Heart right ventricle (tissue), 16 donors: ENCODE data around the gene SH3TC1. TPM values are rescaled to one million over a fixed set of nuclear protein-coding genes. Genes with fewer than 3 reads are reported as not detected.
A peak's percentile ranks its signal among the peaks of the same experiment; 100 is the strongest.

ENCODE experiments used
- ATAC-seq, 8 donors: fragments of 200-7000 bp; cut with Tn5 transposase; one replicate each; pipeline ENCODE4 v1.9.1; 2020; ENCODE audit warnings: mild to moderate bottlenecking in 8 of 8, moderate library complexity in 8 of 8, moderate number of reproducible peaks in 1 of 8
- DNase-seq, 2 donors: peaks; one replicate each; pipeline ENCODE4 v3.0.0-alpha.2; 2020
- H3K27ac ChIP-seq, 10 donors: fragments of 200-600 bp; sonication (generic) in 2 of 10; one replicate each; pipeline versions ENCODE4 v1.5.0 to v1.8.0; 2020 to 2022; ENCODE audit warnings: mild to moderate bottlenecking in 3 of 10
- H3K27me3 ChIP-seq, 7 donors: fragments of 200-600 bp; one replicate each; pipeline ENCODE4 v1.8.0; 2021 to 2022; ENCODE audit warnings: mild to moderate bottlenecking in 2 of 7
- H3K36me3 ChIP-seq, 9 donors: fragments of 200-600 bp; sonication (generic) in 1 of 9; one replicate each; pipeline versions ENCODE4 v1.5.0 to v1.8.0; 2020 to 2022; ENCODE audit warnings: mild to moderate bottlenecking in 2 of 9
- H3K4me1 ChIP-seq, 9 donors: fragments of 200-600 bp; sonication (generic) in 1 of 9; one replicate each; pipeline versions ENCODE4 v1.5.0 to v1.8.0; 2020 to 2022; ENCODE audit warnings: mild to moderate bottlenecking in 4 of 9
- H3K4me3 ChIP-seq, 10 donors: fragments of 200-600 bp; sonication (generic) in 2 of 10; one replicate each; pipeline versions ENCODE4 v1.5.0 to v1.8.0; 2020 to 2022; ENCODE audit warnings: mild to moderate bottlenecking in 7 of 10, moderate library complexity in 2 of 10
- H3K9me3 ChIP-seq, 11 donors: fragments of 200-600 bp in 10 of 11; sonication (generic) in 2 of 11; one replicate each; pipeline versions ENCODE4 v1.5.0 to v1.8.0; 2013 to 2022; ENCODE audit warnings: mild to moderate bottlenecking in 2 of 11, control low read depth in 1 of 11, moderate library complexity in 1 of 11
- CTCF ChIP-seq, 9 donors: fragments of 200-600 bp; sonication (generic) in 2 of 9; IDR thresholded peaks; one replicate each; pipeline versions ENCODE4 v1.5.0 to v1.8.0; 2021 to 2022; ENCODE audit warnings: antibody characterized with exemption in 9 of 9, mild to moderate bottlenecking in 5 of 9, moderate library complexity in 1 of 9
- whole genome bisulfite sequencing, 2 donors: extraction: QIAGEN DNeasy Blood & Tissue Kit; methylation state at CpG; one replicate each; pipeline ENCODE4 v1.1.7; 2013; ENCODE audit warnings: inconsistent platforms in 1 of 2; 5-methylcytosine and 5-hydroxymethylcytosine counted together
- intact Hi-C, 10 donors: fragments of 100-400 bp; cut with DNase I; formaldehyde crosslinking; loops; one replicate each; pipeline versions ENCODE4 v1.11.1 to v1.14.2; 2022
- polyA plus RNA-seq, 2 donors: library from polyadenylated mRNA; stranded (reverse); fragments of 200-250 nt; gene quantifications; one replicate each; pipeline ENCODE4 v1.2.3, GENCODE V29; 2013
- total RNA-seq, 10 donors: library from RNA; stranded (reverse); fragmentation: NEBNext Ultra II Directional in 3 of 10; extraction: Animal tissue kit (Norgen Biotek cat#: 25700) in 3 of 10; gene quantifications; one replicate each; pipeline versions ENCODE4 v1.2.1 to v1.2.4, GENCODE V29; 2021 to 2023
- donor health status: Arrhythmogenic right ventricular cardiomyopathy.
- donor health status: ischemic (EF 13 %, LVEDD 7.1; RV severe dilation, severe dysfunction).
- donor health status: healthy with polysubstance abuse.
- donor health status: DM: no; HTN: yes; CAD: no.
- donor health status: DM: no; HTN: no; CAD: no.
- donor health status: ischemic (EF 25% LVEDD 6.9; RV normal size, moderate dysfunction).
- donor health status: ischemic (EF 25% LVEDD 5.7; RV mildly dilated, moderate dysfunction).
- donor health status: healthy.
- donor health status: DM: yes; HTN: yes; CAD: no.
- donor health status: Ischemic cardiomyopathy.
- donor health status: ischemic (EF 35%, LVEDD 5.7; RV mildly dilated, moderate dysfunction).
- donor health status: nonischemic (EF 11% LVEDD 7.7; RV severe dilation, severe dysfunction).
- donor health status: DM: yes; HTN: yes; CAD: no.
- donor health status: PGD.
- donor health status: ischemic (EF 29% LVEDD 5.4; RV normal size, mild dysfunction).
- donor health status: nonischemic (EF 23%, LVEDD 6.1; RV moderate dilation, normal function).

Gene SH3TC1
- total and polyA plus RNA-seq, 12 donors, result 7.4 to 22.8 (median 11.2) TPM

GRCh38 chr4:8209181-8209874 is 10.2 kb downstream of the SH3TC1 start:
- no peak for TF ChIP-seq CTCF (IDR thresholded peaks at IDR 0.05)
- DNase-seq (peak in 1 of 2 donors; percentile 3), ATAC-seq (no peak)
- H3K9me3 ChIP-seq, result no peaks in the 10 kb centered on the region
- H3K27ac ChIP-seq, result no peak overlapping the region
- peaks cover 0 to 43% (median 0%) of the 10 kb centered on the region in 9 donors for H3K4me1 ChIP-seq
- H3K27me3 ChIP-seq, result no peaks in the 10 kb centered on the region
- no peak overlapping the region for H3K4me3 ChIP-seq
- WGBS, 2 donors, result 93 to 94% methylated on average over 21 of the region's 21 CpGs
- intact Hi-C loops, result no loop called here
- H3K36me3 ChIP-seq, result peaks cover 0 to 62% (median 0%) of the 10 kb centered on the region in 9 donors

- Histone ChIP-seq H3K27me3 (no peaks in the 10 kb centered on the region), H3K4me3 (no peak overlapping the region), H3K36me3 (peaks cover 0 to 66% (median 0%) of the 10 kb centered on the region in 9 donors), H3K9me3 (no peaks in the 10 kb centered on the region), H3K4me1 (peaks cover 0 to 41% (median 4%) of the 10 kb centered on the region in 9 donors), H3K27ac (no peak overlapping the region)
- WGBS, 2 donors, result 86 to 88% methylated on average over 12 of the region's 12 CpGs
- intact Hi-C loops, result no loop called here
- no peak for ATAC-seq
- peak in 1 of 2 donors; percentile 7 for DNase-seq
- TF ChIP-seq CTCF (IDR thresholded peaks at IDR 0.05), result no peak
Measured at GRCh38 chr4:8210010-8210409, 10.9 kb downstream of the SH3TC1 start.

- ATAC-seq (no peak), DNase-seq (peak in 1 of 2 donors; percentile 1)
- H3K4me1 ChIP-seq, result peaks cover 0 to 43% (median 8%) of the 10 kb centered on the region in 9 donors
- no peak for TF ChIP-seq CTCF (IDR thresholded peaks at IDR 0.05)
- no peaks in the 10 kb centered on the region for H3K9me3 ChIP-seq
- 87 to 90% methylated on average over 5 of the region's 5 CpGs for WGBS, 2 donors
- H3K36me3 ChIP-seq, result peaks cover 0 to 71% (median 0%) of the 10 kb centered on the region in 9 donors
- H3K27ac ChIP-seq, result no peak overlapping the region
- H3K27me3 ChIP-seq, result no peaks in the 10 kb centered on the region
- H3K4me3 ChIP-seq, result no peak overlapping the region
- intact Hi-C loops, result no loop called here
Measured at GRCh38 chr4:8210616-8211015, 11.5 kb downstream of the SH3TC1 start.

- H3K27me3 ChIP-seq, result no peaks in the 10 kb centered on the region
- H3K4me3 ChIP-seq, result no peak overlapping the region
- no peak for ATAC-seq
- no peaks in the 10 kb centered on the region for H3K9me3 ChIP-seq
- intact Hi-C loops, result no loop called here
- H3K36me3 ChIP-seq, result peaks cover 0 to 71% (median 0%) of the 10 kb centered on the region in 9 donors
- H3K4me1 ChIP-seq, result peaks cover 0 to 37% (median 8%) of the 10 kb centered on the region in 9 donors
- TF ChIP-seq CTCF (IDR thresholded peaks at IDR 0.05), result no peak
- peak in 1 of 2 donors; percentile 11 for DNase-seq
- no peak overlapping the region for H3K27ac ChIP-seq
- 27 to 52% methylated on average over 8 of the region's 8 CpGs for WGBS, 2 donors
Measured at GRCh38 chr4:8211251-8211650, 12.2 kb downstream of the SH3TC1 start.
